Esophagus muscularis mucosa (tissue), 4 donors: ENCODE data around the gene COL5A1. TPM values are rescaled to one million over a fixed set of nuclear protein-coding genes. Genes with fewer than 3 reads are reported as not detected.

Experiments
- DNase-seq: peaks from one replicate; pipeline ENCODE4 v3.0.0-alpha.2; 2017; ENCODE audit errors: extremely low spot score
- H3K27ac ChIP-seq, 4 donors: fragments of 200-600 bp; sonication (generic); replicated peaks in 1 of 4; 1 replicate in 3 of 4; 2 replicates in 1 of 4; pipeline ENCODE4 v1.5.1; 2016 to 2019; ENCODE audit warnings: mild to moderate bottlenecking in 1 of 4
- H3K27me3 ChIP-seq, 4 donors: fragments of 200-600 bp; sonication (generic); one replicate each; pipeline versions ENCODE4 v1.5.1 to v1.6.0; 2016 to 2019
- H3K36me3 ChIP-seq, 4 donors: fragments of 200-600 bp; sonication (generic); one replicate each; pipeline ENCODE4 v1.5.1; 2016 to 2019
- H3K4me1 ChIP-seq, 4 donors: fragments of 200-600 bp; sonication (generic); one replicate each; pipeline ENCODE4 v1.5.1; 2016 to 2019
- H3K4me3 ChIP-seq, 4 donors: fragments of 200-600 bp; sonication (generic); 1 replicate in 2 of 4; 2 replicates in 2 of 4; pipeline ENCODE4 v1.5.1; 2016 to 2019; ENCODE audit warnings: mild to moderate bottlenecking in 4 of 4, moderate library complexity in 1 of 4
- H3K9me3 ChIP-seq, 4 donors: fragments of 200-600 bp; sonication (generic); 1 replicate in 3 of 4; 2 replicates in 1 of 4; pipeline ENCODE4 v1.5.1; 2016 to 2019
- CTCF ChIP-seq, 3 experiments: fragments of 200-600 bp in 2 of 3; fragments of 450-650 bp in 1 of 3; sonication (generic) in 2 of 3; IDR thresholded peaks; one replicate each; pipeline ENCODE4 v1.5.1; 2017 to 2019; ENCODE audit warnings: antibody characterized with exemption in 3 of 3, mild to moderate bottlenecking in 2 of 3, moderate library complexity in 1 of 3
- EP300 ChIP-seq: sonication (generic); formaldehyde crosslinking; IDR thresholded peaks from one replicate; pipeline ENCODE4 v1.6.1; 2017; ENCODE audit warnings: antibody characterized with exemption
- POLR2A ChIP-seq: fragments of 450-650 bp; IDR thresholded peaks from one replicate; pipeline ENCODE4 v1.6.1; 2017; ENCODE audit warnings: antibody characterized with exemption, moderate library complexity, mild to moderate bottlenecking, low read depth
- POLR2AphosphoS5 ChIP-seq, 2 donors: sonication (generic); formaldehyde crosslinking; IDR thresholded peaks; one replicate each; pipeline ENCODE4 v1.6.1; 2017; ENCODE audit warnings: antibody characterized with exemption in 2 of 2
- WGBS: methylation state at CpG from one replicate; pipeline ENCODE4 v1.1.5; 2018; 5-methylcytosine and 5-hydroxymethylcytosine counted together
- intact Hi-C: fragments of 100-400 bp; cut with DNase I; formaldehyde crosslinking; loops from one replicate; pipeline ENCODE4 v1.15.1; 2023
- total RNA-seq, 4 donors: library from RNA; depleted of rRNA; stranded (reverse); fragments of >200 nt; gene quantifications; one replicate each; pipeline versions ENCODE4 v1.1.0 to v1.2.1, GENCODE V29; 2016

Gene COL5A1
- total RNA-seq, 4 donors from 2014 or later, result 36.0 to 89.5 (median 56.4) TPM

DNA sequence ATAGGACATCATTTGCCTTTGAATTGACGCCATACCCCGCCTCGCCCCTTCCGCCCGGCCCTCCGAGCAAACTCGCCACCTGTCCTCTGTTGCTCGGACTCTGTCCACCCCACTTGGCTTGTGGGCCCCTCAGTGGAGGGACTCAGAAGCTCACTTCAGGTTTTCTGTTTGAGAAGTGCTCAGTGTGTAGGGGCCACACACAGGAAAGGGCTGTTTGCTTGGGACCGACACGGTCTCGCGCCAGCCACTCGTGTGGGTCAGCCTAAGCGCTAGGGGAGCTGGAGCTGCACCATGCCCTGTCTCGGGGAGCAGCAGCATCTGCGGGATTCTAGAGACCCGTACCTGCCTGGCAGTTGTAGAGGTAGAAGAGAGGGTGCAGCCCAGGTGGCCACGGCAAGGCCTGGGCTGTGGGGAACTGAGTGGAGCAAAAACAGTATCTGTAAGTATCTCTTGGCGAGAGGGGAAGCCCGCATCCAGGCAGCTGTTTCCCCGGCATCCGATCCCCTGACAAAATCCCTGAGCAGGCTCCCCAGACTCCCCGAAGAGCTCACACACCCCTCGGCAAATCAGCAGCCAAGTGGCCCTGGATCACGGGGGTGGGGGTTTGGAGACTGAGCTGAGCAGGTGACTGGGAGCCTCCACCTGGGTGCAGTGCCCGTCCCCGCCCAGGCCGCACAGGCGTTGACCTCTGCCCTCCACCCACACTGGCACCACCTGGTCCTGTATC is 52.2 kb downstream of the COL5A1 start:
- Histone ChIP-seq H3K4me1 (peaks cover 5 to 64% (median 52%) of the 10 kb centered on the region in 4 donors), H3K27ac (no peak overlapping the region)
- intact Hi-C loops, result loop anchor here (5.0 kb wide), 1 partner anchor 242 kb away; no protein-coding TSS in a partner anchor

DNA sequence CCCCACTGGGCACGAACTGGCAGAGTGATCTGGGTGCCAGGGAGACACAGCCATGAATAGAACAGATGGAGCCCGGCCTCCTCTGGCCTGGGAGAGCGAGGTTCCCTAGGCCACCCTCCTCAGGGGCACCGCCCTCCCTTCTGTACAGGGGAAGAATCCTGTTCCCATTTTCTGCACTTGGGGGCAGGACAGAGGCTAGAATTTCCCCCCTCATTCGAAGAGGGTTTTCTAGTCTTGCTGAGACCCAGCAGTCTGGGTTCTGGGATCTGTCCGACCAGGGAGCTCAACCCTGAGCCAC is 52.7 kb downstream of the COL5A1 start:
- Histone ChIP-seq H3K4me3 (no peak overlapping the region), H3K27ac (no peak overlapping the region), H3K9me3 (no peaks in the 10 kb centered on the region), H3K4me1 (peaks cover 8 to 64% (median 51%) of the 10 kb centered on the region in 4 donors), H3K27me3 (no peaks in the 10 kb centered on the region), H3K36me3 (peaks cover 0 to 30% (median 18%) of the 10 kb centered on the region in 4 donors)
- intact Hi-C loops, result loop anchor here (5.0 kb wide), 1 partner anchor 242 kb away; no protein-coding TSS in a partner anchor
- WGBS, result 83% methylated on average over 5 of the region's 6 CpGs
- DNase-seq, result no peak
- TF ChIP-seq POLR2AphosphoS5 (IDR thresholded peaks at IDR 0.05), result no peak
- TF ChIP-seq EP300, result no peak
- no peak for TF ChIP-seq POLR2A
- TF ChIP-seq CTCF (IDR thresholded peaks at IDR 0.05), result no peak

More for the DNA sequence above, 52.2 kb downstream of the COL5A1 start:
- no peak for DNase-seq
- no peak for TF ChIP-seq POLR2AphosphoS5 (IDR thresholded peaks at IDR 0.05)
- TF ChIP-seq CTCF (IDR thresholded peaks at IDR 0.05), result no peak
- no peak for TF ChIP-seq POLR2A
- TF ChIP-seq EP300, result no peak
- Histone ChIP-seq H3K27me3 (no peaks in the 10 kb centered on the region), H3K4me3 (no peak overlapping the region), H3K9me3 (no peaks in the 10 kb centered on the region), H3K36me3 (peaks cover 0 to 30% (median 18%) of the 10 kb centered on the region in 4 donors)
- WGBS, result 80% methylated on average over 25 of the region's 29 CpGs

DNA sequence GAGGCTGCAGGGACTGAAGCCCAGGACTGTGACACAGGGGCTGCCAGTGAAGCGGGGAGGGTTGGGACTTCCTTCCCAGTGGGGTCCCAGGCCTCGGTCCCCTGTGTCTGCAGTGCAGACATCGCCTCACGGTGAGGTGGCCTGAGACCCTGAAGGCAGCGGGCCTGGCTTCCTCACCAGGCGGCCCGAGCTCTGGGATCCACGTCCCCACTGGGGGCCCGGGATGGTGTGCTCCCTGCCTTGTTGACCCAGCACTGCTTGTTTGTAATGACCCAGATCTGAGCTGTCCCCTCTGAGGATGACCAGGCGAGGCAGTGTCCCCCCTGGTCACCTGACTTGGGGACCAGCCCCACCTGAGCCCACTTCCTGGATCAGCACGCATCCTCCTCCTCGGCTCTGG is 53.1 kb downstream of the COL5A1 start:
- H3K27me3 ChIP-seq, result no peaks in the 10 kb centered on the region
- no peak overlapping the region for H3K27ac ChIP-seq
- peaks cover 0 to 30% (median 18%) of the 10 kb centered on the region in 4 donors for H3K36me3 ChIP-seq
- peaks cover 7 to 64% (median 49%) of the 10 kb centered on the region in 4 donors for H3K4me1 ChIP-seq
- WGBS, result 80% methylated on average over 6 of the region's 12 CpGs
- intact Hi-C loops, result loop anchor here (5.0 kb wide), 1 partner anchor 242 kb away; no protein-coding TSS in a partner anchor
- H3K9me3 ChIP-seq, result no peaks in the 10 kb centered on the region
- H3K4me3 ChIP-seq, result no peak overlapping the region
- TF ChIP-seq POLR2A, result no peak
- no peak for TF ChIP-seq EP300
- TF ChIP-seq POLR2AphosphoS5 (IDR thresholded peaks at IDR 0.05), result no peak
- no peak for TF ChIP-seq CTCF (IDR thresholded peaks at IDR 0.05)
- no peak for DNase-seq

DNA sequence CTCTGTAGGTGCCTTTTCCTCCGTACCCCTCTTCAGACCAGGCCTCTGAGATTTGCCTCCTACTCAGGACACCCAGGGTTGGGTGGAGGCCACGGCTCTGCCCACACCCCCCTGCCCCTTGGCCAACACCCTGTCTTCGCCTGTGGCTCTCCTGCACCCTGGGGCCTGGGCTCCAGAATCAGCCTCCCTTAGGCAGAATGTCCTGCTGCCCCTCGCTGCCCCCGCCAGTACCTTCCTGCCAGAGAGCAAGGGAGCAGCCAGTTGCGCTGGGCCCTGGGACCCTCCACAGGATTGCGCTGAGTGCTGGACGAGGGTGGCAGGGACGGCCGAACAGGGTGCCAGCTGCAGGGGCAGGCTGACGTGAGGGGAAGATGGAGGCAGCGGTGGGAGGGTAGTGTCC is 53.5 kb downstream of the COL5A1 start:
- H3K27ac ChIP-seq, result no peak overlapping the region
- intact Hi-C loops, result no loop called here
- H3K27me3 ChIP-seq, result no peaks in the 10 kb centered on the region
- no peak overlapping the region for H3K4me3 ChIP-seq
- 81% methylated on average over 5 of the region's 12 CpGs for WGBS
- no peak for DNase-seq
- no peak for TF ChIP-seq CTCF (IDR thresholded peaks at IDR 0.05)
- no peak for TF ChIP-seq EP300
- TF ChIP-seq POLR2AphosphoS5 (IDR thresholded peaks at IDR 0.05), result no peak
- no peak for TF ChIP-seq POLR2A
- peaks cover 0 to 34% (median 21%) of the 10 kb centered on the region in 4 donors for H3K36me3 ChIP-seq
- H3K9me3 ChIP-seq, result no peaks in the 10 kb centered on the region
- peaks cover 5 to 61% (median 45%) of the 10 kb centered on the region in 4 donors for H3K4me1 ChIP-seq
